Nephron progenitor cell (in vitro differentiated cells): Measurements from ENCODE around the gene CLIC3.

Source experiments
- DNase-seq: peaks from one replicate; pipeline ENCODE4 v3.0.0; 2021
- H3K27ac Mint-ChIP-seq: 2 replicates; pipeline ENCODE4 v1.8.0; 2021; ENCODE audit warnings: mild to moderate bottlenecking, moderate library complexity, mixed read lengths
- H3K27me3 Mint-ChIP-seq: 2 replicates; pipeline ENCODE4 v1.8.0; 2021; ENCODE audit warnings: mild to moderate bottlenecking, low read depth, mixed read lengths; ENCODE audit not compliant: poor library complexity
- H3K36me3 Mint-ChIP-seq: 2 replicates; pipeline ENCODE4 v1.8.0; 2021; ENCODE audit warnings: low read depth, mixed read lengths
- H3K4me1 Mint-ChIP-seq: 2 replicates; pipeline ENCODE4 v1.8.0; 2021; ENCODE audit warnings: mixed read lengths
- H3K4me3 Mint-ChIP-seq: 2 replicates; pipeline ENCODE4 v1.8.0; 2021; ENCODE audit warnings: mild to moderate bottlenecking, moderate library complexity, mixed read lengths
- H3K9me3 Mint-ChIP-seq: 2 replicates; pipeline ENCODE4 v1.8.0; 2021; ENCODE audit warnings: mild to moderate bottlenecking, moderate library complexity, mixed read lengths
- TF ChIP-seq, protein P1 (sequence below): fragments of 200-600 bp; sonication (generic); IDR thresholded peaks from 2 replicates; pipeline ENCODE4 v1.5.0; 2021; ENCODE audit warnings: antibody characterized with exemption

The CLIC3 gene

GRCh38 chr9:137016436-137016835 lies 20.1 kb upstream of the CLIC3 start:
- TF ChIP-seq, protein P1, sequence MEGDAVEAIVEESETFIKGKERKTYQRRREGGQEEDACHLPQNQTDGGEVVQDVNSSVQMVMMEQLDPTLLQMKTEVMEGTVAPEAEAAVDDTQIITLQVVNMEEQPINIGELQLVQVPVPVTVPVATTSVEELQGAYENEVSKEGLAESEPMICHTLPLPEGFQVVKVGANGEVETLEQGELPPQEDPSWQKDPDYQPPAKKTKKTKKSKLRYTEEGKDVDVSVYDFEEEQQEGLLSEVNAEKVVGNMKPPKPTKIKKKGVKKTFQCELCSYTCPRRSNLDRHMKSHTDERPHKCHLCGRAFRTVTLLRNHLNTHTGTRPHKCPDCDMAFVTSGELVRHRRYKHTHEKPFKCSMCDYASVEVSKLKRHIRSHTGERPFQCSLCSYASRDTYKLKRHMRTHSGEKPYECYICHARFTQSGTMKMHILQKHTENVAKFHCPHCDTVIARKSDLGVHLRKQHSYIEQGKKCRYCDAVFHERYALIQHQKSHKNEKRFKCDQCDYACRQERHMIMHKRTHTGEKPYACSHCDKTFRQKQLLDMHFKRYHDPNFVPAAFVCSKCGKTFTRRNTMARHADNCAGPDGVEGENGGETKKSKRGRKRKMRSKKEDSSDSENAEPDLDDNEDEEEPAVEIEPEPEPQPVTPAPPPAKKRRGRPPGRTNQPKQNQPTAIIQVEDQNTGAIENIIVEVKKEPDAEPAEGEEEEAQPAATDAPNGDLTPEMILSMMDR: no peak
- no peak overlapping the region for H3K27ac Mint-ChIP-seq
- H3K36me3 Mint-ChIP-seq: peaks cover 9% of the 10 kb centered on the region
- no peaks in the 10 kb centered on the region for H3K9me3 Mint-ChIP-seq
- H3K27me3 Mint-ChIP-seq: no peaks in the 10 kb centered on the region
- H3K4me3 Mint-ChIP-seq: no peak overlapping the region
- DNase-seq: no peak
- no peaks in the 10 kb centered on the region for H3K4me1 Mint-ChIP-seq

GRCh38 chr9:137015976-137016375 lies 19.6 kb upstream of the CLIC3 start:
- no peak for DNase-seq
- Mint-ChIP-seq H3K4me3 (no peak overlapping the region), H3K36me3 (peaks cover 14% of the 10 kb centered on the region), H3K27me3 (no peaks in the 10 kb centered on the region), H3K9me3 (no peaks in the 10 kb centered on the region), H3K27ac (no peak overlapping the region), H3K4me1 (no peaks in the 10 kb centered on the region)
- TF ChIP-seq, protein P1: no peak

DNA sequence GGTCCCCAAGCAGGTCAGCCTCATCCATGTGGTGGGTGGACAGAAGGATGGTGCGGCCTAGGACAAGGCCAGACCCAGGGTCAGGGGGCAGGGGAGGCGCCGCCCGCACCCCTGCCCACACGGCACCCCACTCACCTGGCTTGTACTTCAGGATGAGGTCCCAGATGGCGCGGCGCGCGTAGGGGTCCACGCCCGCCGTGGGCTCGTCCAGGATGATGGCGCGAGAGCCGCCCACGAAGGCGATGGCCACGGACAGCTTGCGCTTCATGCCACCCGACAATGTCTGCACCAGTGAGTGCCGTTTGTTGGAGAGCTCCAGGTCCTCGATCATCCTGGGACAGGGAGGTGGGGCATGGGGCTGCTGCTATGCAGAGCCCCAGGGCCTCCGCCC lies 19.2 kb upstream of the CLIC3 start:
- Mint-ChIP-seq H3K4me1 (no peaks in the 10 kb centered on the region), H3K27ac (no peak overlapping the region), H3K36me3 (peaks cover 14% of the 10 kb centered on the region), H3K4me3 (no peak overlapping the region), H3K9me3 (no peaks in the 10 kb centered on the region), H3K27me3 (no peaks in the 10 kb centered on the region)
- TF ChIP-seq, protein P1: no peak
- no peak for DNase-seq

DNA sequence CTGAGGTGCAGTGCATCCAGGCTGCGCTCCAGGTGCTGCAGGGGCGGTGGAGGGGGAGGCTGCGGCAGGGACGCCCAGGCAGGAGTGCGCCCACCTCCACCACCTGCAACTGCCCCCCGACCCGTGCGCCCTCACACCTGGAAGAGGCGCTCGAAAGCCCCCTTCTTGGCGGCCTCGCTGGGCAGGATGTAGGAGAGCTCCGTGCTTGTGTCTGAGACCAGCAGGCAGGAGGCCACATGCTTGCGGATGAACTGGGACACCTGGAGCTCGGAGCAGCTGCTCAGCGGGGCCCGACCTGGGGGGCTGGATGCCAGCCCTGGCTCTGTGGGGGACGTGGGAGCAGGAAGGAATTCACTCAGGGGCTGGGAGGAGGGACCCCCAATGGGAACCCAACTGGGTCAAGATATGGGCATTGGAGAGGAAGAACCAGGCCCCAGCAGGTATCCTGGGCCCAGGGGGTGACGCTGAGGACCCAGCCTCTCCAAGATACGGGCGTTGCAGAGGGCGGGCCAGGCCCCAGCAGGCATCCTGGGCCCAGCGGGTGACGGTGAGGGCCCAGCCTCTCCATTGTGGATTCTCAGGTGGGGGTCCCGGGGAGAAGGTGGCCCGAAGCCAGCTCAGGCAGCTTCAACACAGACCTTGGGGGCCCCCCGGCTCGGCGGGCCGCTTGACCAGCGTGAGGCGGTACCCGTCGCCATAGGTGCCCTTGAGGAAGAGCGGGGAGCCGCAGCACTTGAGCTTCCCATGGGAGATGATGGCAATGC lies 18.6 kb upstream of the CLIC3 start:
- H3K9me3 Mint-ChIP-seq: no peaks in the 10 kb centered on the region
- peaks cover 14% of the 10 kb centered on the region for H3K36me3 Mint-ChIP-seq
- H3K4me3 Mint-ChIP-seq: no peak overlapping the region
- no peak for DNase-seq
- no peaks in the 10 kb centered on the region for H3K27me3 Mint-ChIP-seq
- no peak overlapping the region for H3K27ac Mint-ChIP-seq
- no peaks in the 10 kb centered on the region for H3K4me1 Mint-ChIP-seq
- TF ChIP-seq, protein P1: no peak

GRCh38 chr9:137014166-137014565 lies 17.8 kb upstream of the CLIC3 start:
- H3K36me3 Mint-ChIP-seq: peaks cover 14% of the 10 kb centered on the region
- H3K9me3 Mint-ChIP-seq: no peaks in the 10 kb centered on the region
- H3K4me1 Mint-ChIP-seq: no peaks in the 10 kb centered on the region
- H3K27me3 Mint-ChIP-seq: no peaks in the 10 kb centered on the region
- TF ChIP-seq, protein P1: no peak
- H3K27ac Mint-ChIP-seq: no peak overlapping the region
- no peak overlapping the region for H3K4me3 Mint-ChIP-seq
- no peak for DNase-seq

GRCh38 chr9:137013571-137013940 lies 17.2 kb upstream of the CLIC3 start:
- H3K4me1 Mint-ChIP-seq: no peaks in the 10 kb centered on the region
- H3K27ac Mint-ChIP-seq: no peak overlapping the region
- TF ChIP-seq, protein P1: no peak
- H3K36me3 Mint-ChIP-seq: peaks cover 14% of the 10 kb centered on the region
- H3K27me3 Mint-ChIP-seq: no peaks in the 10 kb centered on the region
- H3K4me3 Mint-ChIP-seq: no peak overlapping the region
- DNase-seq: no peak
- no peaks in the 10 kb centered on the region for H3K9me3 Mint-ChIP-seq
